Stimulated activated CD4-positive, alpha-beta T cell treated with anti-CD3 and anti-CD28 coated beads, Interleukin-12 subunit alpha, Interleukin-12 subunit beta, amount 100 ng/mL, for 48 hours (primary cell): ENCODE measurements around the gene AMMECR1.

ENCODE experiments used
- DNase-seq, 3 donors: peaks; one replicate each; pipeline ENCODE4 v3.0.0-alpha.2; 2020; ENCODE audit warnings: low read depth in 2 of 3, low spot score in 1 of 3

Gene AMMECR1

DNA sequence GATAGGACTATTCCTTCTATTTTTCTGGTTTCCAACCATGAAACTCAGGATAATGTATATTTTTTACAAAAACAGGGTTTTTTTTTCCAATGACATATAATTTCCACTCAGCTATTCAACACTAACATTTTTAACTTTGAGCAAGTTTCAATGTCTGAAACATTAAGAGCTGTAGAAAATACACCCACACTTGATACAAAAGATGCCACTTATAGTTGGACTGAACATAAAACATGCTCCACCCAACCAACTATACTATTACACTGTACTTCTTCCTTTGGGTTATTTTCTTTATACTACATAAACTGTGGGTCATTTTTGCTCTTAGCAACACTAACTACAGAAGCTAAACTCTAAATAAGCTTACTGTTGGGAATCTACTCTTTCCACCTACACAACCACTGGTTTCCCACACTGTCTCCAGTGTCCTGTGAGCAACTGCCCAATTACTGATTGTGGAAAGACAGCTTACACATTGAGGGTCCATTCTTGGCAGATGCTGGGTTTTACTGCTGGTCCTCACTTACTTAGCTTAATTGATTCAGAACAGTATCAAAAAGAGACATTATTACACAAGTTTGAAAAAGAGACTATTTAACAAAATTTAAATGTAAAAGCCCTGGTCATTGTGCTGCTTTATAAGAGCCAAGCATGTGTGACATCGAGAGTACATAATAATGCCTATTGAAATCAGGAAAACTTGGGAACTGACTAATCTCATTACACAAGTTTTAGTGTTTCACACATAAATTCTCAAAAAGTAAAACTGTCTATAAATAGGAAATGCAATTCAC is 6.3 kb downstream of the AMMECR1 start:
- no peak for DNase-seq

DNA sequence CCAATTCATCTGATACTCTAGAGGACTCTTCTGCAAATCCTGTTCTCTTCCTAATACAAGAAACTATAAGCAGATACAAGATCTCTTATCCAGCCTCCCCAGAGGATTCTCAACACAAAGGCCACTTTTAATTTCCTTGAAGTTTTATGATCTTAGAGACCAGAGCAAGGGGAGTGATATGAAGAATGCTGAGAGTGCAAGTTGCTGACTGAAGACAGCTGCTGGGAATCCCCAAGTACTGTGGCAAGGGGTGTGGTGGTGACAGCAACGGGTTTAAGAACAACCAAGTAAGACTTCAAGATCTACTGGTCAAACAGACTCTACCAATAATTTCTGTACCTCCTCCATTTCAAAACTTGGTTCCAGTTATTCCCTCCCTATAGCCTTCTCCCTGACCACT is 7.0 kb downstream of the AMMECR1 start:
- DNase-seq = peak in 2 of 3 donors; percentile 14 to 22

- DNase-seq = no peak
Observed at GRCh38 chrX:110310000-110310790, 7.7 kb downstream of the AMMECR1 start.

DNA sequence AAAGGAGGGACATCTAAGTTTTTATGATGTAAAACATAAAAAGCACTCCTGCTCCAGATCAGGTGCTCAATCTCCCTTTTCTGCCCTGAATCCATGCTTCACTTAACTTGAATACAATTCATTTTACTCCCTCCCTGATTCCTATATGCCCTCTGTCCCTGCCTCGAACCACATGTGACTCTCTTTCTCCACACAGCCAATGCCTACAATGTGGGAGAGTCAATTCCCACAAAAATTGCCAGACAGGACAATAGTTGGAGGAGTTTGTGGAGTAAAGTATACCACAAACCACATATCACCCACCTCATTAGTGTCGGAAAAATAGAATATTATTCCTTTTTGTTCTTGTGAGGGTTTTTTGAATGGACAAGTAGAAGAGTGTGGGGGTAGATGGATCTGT is 9.7 kb downstream of the AMMECR1 start:
- DNase-seq = no peak

DNA sequence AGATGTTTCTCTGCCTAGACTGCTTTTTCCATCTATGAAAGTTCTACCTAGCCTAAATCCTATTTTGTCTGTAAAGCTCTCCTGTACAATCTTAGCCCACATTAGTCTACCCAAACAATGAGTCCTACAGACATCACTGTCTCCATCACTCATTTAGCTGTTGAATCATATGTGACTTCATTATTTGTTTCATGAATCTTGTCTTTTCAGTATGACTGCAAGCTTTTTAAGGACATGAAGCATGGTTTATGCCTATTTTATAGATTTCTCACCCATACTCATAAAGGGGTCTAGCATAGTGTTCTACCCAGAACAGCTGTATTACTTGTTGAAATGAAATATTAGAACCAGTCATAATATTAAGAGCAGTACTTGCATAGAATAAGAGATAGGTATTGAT is 13.0 kb downstream of the AMMECR1 start:
- DNase-seq = no peak

GRCh38 chrX:110304371-110304770 is 13.5 kb downstream of the AMMECR1 start:
- DNase-seq = no peak

DNA sequence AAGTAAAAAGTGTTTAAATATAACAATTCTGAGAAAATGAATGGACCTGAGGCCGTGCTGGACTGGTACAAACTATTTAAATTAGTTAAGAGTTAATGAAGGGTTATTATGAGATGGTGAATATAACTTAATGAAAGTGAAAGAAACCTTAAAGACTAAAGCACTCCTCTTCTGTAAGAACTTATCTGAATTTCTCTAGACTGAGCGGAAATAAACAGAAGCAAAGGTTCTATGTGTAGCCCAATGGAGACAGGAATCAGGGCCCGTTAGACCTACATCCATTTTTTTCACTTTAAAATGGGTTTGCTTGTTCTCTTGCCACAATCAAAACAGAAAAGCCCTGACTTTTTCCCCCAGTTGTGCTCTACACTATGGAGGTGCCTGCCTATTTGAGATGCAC is 14.9 kb downstream of the AMMECR1 start:
- no peak for DNase-seq

DNA sequence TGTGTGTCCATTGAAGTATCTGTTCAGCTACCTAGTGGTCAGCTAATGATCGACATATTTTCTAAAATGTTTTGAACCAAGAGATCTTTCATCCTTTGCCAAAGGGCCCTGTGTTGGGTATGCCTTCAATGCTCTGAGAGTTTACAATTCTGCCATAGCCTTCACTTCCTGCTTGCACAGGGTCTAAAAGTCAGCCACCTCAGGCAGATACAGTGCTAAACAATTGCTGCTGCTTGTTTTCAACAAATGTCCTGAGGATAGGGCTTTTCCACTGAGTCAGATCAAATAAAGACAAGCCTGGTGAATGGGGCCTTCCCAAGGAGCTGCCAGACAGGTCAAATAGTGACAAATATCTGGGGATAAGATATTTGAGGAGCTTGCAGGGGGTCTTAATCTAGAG is 16.7 kb downstream of the AMMECR1 start:
- no peak for DNase-seq

DNA sequence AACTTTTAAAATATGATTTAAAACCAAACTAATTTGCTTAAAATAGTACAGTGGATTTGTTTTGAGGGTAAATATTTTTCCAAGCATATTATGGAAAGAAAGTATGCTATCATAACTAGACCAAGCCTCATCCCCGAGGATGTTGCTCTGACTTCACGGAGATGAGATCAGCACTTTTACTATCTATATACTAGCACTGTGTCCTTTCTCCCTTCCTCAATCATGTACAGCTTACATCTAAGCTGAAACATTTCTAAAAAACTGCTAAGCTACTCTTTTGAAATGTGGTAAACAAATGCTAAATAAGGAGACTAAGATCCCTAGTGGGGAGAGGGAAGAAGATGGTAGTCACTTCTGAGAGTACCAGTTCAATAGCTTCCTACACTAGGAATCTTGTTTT is 23.8 kb downstream of the AMMECR1 start:
- DNase-seq = no peak

GRCh38 chrX:110293658-110294057 is 24.2 kb downstream of the AMMECR1 start:
- DNase-seq = no peak

GRCh38 chrX:110287605-110288004 is 30.3 kb downstream of the AMMECR1 start:
- no peak for DNase-seq

DNA sequence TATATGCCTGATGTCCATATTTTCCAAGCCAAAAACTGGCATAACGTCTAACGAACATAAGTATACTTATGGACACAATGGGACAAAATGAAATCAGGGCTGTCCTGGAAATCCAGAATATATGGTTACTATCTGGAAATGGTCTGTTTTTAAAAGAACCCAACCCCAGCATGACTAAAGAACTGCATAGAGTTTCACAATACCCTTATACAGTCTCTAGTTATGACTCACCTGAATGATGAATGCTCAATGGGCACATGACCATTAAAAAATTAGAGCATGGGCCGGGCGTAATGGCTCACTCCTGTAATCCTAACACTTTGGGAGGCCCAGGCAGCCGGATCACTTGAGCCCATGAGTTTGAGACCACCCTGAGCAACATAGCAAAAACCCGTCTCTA is 31.8 kb downstream of the AMMECR1 start:
- DNase-seq = no peak

DNA sequence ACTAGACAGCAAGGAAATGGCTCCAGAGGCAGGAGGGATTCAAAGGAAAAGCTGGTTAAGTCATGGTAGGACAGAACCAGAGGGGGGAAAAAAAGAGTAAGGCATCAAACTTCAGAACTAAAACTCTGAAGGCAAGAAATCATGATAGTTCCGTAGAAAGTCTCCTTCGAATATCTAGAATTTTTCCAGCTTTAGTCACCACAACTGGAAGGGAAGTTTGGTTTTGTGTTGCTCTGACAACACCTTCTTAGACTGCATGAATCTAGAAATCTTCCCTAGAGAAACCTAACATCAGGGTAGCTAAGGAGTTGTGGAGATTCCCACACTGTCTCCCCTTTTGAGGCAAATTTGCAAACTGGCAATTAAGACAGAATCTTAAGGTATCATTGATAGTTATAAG is 33.7 kb downstream of the AMMECR1 start:
- no peak for DNase-seq

DNA sequence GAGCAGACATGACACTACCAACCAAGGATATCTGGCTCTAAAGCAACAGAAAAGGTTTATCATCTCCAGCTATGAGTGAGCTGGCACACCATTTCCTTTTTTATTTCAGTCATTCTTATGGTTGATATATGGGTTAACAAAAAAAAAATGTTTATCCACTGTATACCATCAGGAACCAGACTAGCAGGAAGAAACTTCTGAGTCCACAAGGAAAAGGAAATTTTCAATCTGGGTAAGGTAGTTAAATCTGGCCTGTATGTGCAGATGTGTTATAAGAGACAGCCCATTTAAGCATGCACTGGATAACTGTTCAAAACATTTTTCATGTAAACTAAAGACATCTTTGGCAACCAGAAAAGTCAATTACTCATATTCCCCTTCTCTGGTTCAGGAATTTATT is 35.0 kb downstream of the AMMECR1 start:
- no peak for DNase-seq

GRCh38 chrX:110281377-110281776 is 36.5 kb downstream of the AMMECR1 start:
- no peak for DNase-seq

GRCh38 chrX:110280954-110281353 is 36.9 kb downstream of the AMMECR1 start:
- no peak for DNase-seq

DNA sequence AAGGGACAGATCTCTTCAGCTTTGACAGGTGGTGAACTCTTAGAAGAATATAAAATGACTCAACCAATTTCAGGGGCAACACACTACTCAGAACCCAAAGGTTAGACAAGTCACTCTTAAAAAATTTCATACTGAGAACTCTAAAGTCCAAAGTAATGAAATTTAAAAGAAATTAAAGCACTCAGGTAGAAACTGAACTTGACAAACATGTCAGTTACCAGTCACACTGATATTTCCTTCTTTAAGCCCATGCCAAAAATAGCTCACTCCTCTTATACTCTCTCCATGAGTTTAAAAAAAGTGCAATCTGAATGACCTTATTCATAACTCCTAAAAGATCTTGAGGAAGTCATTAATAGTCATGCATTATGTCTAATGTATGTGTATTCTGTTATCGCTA is 40.3 kb downstream of the AMMECR1 start:
- DNase-seq = no peak

GRCh38 chrX:110276778-110277177 is 41.1 kb downstream of the AMMECR1 start:
- no peak for DNase-seq

DNA sequence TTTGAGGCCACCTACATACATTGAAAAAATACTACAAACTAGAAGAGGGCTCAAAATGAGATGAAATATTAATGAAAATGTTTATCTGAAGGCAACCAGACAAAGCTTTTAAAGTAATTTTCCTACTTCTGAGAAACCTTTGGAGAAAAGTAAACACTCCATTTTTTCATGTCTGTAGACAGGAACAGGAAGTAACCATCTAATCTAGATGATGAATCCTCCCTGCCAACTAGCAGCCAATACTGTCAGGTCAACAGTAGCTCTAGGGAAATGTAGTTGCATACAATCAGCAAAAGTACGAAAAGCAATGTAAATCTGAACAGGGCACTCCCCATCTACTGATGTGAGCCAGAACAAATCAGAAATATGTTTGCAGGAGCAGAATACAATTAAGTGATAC is 49.0 kb downstream of the AMMECR1 start:
- DNase-seq = no peak

DNA sequence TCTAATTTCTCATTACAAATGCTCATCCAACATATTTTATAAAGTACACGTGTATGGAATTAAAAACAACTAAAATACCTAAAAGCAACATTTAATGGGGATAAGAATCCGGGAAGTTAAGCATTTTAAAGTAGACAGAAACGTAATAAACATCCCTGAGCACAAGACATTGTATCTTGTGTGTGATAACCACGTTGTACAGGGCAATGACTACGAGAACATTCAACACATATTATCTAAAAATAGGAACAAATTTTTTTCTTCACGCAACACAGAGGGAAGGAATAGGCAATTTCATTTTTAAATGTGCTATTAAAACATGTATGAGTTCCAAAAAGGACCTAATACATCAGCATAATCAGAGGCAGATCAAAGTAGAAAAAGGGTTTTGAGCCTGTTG is 49.5 kb downstream of the AMMECR1 start:
- DNase-seq = no peak

DNA sequence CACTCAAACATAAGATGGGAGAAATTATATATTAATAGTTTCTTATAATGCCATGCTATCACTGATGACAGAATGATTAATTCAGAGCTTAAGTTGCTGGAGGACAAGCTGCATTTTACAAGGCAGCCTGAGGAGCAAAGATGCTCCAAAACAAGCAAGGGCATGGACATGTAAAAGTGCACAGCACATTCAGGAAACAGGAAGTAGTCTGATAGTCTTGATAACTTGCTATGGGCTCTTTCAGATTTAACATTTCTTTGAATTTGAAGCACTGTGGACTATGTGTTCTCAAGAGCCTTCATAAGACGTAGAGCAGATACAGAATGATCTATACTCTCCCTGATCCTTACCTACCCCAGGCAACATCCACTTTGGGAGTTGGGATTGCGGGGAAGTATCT is 50.0 kb downstream of the AMMECR1 start:
- DNase-seq = no peak

DNA sequence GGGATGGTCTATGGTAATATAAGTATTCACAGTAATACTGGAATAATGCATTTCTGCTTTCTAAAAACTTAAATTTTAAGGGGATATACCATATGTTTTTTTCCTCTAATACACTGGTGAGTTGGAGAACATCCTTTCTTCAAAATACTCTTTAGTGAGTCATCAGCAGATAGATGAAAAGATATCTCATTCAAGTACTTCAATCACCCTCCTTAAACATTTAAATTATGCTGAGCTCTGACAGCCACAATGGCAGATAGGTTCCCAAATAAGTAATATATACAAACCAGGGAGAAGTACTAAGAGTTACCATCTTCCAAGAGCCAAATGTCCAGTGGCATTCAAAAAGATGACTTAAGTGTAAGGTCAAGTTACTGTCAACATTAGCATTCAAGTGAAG is 52.2 kb downstream of the AMMECR1 start:
- no peak for DNase-seq

DNA sequence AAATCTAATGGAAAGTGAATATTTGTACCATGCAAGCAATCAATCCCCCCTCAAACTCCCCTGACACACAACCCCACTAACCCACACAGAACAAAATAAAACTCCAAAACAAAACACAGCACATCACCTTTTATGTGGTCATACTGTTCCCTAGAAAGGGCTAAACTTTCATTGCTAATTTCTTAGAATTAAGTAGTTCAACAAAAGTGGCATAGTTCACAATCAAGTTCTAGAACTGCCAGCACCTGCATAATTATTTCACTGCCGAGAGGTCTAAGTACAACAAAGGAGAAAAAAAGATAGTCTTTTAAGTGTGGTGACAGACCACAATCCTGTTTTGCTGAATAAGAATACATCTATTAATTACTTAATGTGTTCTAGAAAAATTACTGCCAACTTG is 58.8 kb downstream of the AMMECR1 start:
- DNase-seq = no peak
